Peyer's patch (tissue), 4 donors: ENCODE measurements around the gene OR52N2.

ENCODE experiments used
- POLR2A ChIP-seq, 2 donors: fragments of 450-650 bp; IDR thresholded peaks; one replicate each; pipeline ENCODE4 v1.5.1; 2017; ENCODE audit warnings: antibody characterized with exemption in 2 of 2, mild to moderate bottlenecking in 2 of 2, moderate library complexity in 2 of 2
- TF ChIP-seq, protein P1 (sequence below), 6 experiments: fragments of 450-650 bp in 4 of 6; fragments of 200-600 bp in 2 of 6; sonication (generic) in 1 of 6; IDR thresholded peaks; one replicate each; pipeline ENCODE4 v1.5.1; 2017 to 2019; ENCODE audit warnings: antibody characterized with exemption in 6 of 6, mild to moderate bottlenecking in 3 of 6, moderate library complexity in 1 of 6

DNA sequence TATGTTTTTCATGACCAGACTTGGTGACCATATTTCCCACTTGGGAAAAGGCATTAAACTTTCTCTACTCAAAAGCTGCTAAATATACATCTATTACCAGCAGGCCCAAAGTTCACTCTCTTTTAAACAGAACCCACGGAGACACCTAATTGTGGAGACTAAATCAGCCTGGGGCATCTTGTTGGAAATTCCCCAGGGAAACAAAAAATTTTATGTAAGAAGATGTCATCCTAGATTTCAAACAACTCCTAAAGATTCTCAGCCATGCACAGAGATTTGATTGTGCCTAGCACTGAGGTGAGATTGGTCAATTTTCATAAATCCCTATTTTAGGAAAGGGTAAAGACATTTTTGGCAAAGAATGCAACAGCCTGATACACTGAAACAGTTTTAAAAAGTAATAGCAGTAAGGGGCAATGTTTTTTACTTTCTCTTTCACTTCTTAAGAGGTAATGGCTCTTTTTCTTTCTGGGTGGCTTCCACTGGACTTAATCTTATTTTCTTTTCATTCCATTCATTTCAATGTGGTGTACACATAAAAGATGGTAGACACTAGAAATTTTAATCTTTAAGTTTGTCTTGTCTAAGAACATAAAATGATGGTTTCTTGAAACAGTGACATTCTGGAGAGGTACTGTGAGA is 9.6 kb downstream of the OR52N2 start:
- no peak for TF ChIP-seq POLR2A (IDR thresholded peaks at IDR 0.05)
- TF ChIP-seq, protein P1, sequence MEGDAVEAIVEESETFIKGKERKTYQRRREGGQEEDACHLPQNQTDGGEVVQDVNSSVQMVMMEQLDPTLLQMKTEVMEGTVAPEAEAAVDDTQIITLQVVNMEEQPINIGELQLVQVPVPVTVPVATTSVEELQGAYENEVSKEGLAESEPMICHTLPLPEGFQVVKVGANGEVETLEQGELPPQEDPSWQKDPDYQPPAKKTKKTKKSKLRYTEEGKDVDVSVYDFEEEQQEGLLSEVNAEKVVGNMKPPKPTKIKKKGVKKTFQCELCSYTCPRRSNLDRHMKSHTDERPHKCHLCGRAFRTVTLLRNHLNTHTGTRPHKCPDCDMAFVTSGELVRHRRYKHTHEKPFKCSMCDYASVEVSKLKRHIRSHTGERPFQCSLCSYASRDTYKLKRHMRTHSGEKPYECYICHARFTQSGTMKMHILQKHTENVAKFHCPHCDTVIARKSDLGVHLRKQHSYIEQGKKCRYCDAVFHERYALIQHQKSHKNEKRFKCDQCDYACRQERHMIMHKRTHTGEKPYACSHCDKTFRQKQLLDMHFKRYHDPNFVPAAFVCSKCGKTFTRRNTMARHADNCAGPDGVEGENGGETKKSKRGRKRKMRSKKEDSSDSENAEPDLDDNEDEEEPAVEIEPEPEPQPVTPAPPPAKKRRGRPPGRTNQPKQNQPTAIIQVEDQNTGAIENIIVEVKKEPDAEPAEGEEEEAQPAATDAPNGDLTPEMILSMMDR (IDR thresholded peaks at IDR 0.05): no peak
